GM18861 (cell line): Measurements from ENCODE around the gene PTPN4.

Source experiments
- ATAC-seq: cut with Tn5 transposase; IDR thresholded peaks from one replicate; pipeline ENCODE4 v1.9.1; 2021; ENCODE audit not compliant: unreplicated experiment

PTPN4 gene

DNA sequence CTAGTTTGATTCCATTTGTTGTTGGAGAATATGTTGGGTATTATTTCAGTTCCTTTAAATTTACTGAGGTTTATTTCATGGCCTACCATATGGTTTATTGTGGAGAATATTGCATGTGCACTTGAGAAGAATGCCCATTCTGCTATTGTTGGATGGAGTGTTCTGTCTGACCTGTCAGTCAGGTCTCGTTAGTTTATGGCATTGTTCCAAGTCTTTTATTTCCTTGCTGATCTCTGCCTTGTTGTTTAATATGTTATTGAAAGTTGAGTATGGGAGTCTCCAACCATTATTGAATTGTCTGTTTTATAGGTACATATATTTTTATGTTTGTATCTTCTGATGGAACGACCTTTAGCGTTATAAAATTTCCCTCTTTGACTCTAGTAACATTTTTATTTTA lies 86.3 kb downstream of the PTPN4 start:
- no peak for ATAC-seq

DNA sequence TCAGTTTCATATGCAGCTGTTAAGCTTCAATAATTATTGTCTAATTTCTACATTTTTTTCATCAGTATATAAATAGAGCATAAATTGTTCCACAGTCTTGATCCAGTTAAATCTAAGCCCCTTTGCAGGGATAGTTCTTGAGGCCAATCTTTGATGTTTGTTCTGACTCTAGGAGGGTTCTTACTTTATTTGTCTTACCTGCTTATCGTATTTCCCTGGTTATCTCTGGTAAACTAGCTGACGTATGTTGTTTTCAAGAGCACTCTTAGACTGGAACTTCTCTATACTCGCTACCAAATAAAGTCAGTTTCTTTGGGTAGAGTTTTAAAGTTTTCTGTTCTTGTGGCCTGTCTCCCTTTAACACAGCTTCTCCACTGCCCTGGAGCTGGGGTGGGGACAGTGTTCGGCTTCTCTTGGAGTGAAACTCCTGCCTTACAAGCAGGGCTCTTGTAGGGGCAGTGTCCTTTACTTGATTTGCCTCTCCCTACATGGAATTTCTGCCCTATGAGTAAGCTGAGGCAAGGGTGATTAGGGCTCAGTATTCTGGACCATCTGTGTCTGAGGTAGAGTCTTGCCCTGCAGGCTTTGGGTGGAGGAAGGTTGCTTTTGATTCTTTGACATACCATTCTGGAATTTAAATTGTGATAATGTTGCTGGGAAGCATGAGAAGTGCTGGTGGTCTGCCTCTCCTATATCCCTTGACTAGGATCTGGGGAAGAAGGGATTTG lies 90.3 kb downstream of the PTPN4 start:
- ATAC-seq: no peak

DNA sequence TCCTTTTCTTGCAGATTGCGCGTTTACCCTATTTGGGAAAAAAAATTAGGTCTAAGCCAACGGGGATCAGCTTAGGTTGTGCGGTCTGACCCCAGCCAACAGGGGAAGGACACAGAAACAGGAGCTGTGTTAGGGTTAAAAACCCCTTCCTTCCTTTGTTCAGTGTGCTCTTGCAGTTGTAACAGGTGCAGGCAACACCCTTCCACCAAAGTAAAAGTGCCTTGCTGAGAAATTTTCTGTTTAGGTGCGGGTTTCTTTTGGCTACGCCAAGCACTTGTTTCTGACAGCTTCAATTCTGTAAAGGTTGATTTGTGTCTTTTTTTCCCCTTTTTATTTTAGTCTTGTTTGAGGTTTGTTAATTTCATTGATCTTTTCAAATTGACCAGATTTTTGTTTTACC lies 92.5 kb downstream of the PTPN4 start:
- no peak for ATAC-seq

DNA sequence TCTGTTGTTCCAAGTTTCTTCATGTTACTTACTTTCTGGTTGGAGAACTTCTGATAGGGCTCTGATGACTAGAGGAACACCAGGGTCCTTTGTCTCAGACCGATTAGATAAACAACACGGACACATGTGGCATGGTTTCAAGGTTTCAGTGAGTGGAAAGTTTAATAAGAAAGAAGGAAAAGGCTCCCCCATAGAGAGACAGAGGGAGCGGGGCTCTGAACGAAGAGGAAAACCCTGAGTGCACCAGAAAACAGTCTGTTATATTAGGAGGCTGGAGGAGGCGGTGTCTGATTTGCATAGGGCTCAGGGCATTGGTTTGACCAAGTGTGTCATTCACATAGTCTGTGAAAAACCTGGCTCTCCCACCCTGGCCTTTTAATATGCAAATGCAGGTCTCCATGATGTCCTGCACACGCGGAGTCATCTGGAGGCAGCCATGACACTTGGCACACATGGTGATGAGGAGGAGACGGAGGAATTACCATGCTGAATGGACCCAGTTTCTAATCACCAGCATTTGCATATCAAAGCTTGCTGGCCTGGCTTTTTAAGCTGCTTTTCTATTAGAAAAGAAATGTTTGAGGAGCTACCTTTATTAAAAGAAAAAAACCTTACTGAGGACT lies 94.2 kb downstream of the PTPN4 start:
- no peak for ATAC-seq

DNA sequence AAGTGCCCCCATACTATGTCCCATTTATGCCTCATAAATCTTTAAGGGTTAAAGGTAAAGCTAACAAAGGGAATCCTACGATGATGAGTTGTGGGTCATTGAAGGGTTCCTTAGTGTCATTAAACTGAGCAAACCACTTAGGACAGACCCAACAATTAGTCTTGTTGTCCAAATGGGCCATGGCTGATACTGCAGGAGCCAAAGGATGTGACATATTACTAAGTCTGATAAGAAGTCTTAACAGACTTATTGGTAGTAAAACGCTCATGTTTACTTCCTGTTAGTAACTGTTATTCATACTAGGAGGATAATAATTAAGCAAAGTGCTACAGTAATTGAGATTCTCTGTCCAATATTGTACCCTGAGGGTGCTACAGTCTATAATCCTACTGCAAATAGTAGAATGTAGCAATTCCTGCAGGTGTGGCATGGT lies 96.8 kb downstream of the PTPN4 start:
- ATAC-seq: no peak

DNA sequence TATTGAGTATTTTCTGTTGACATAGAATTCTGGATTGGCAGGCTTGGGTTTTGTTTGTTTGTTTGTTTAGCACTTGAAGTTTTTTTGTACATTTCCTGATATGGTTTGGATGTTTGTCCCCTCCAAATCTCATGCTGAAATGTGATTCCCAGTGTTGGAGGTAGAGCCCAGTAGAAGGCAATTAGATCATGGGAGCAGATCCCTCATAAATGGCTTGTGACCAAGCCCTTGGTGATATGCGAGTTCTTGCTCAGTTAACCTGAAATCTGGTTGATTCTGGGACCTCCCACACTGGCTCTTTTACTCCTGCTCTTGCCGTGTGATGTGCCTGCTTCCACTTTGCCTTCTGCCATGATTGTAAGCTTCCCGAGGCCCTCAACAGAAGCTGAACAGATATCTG lies 98.0 kb downstream of the PTPN4 start:
- no peak for ATAC-seq

DNA sequence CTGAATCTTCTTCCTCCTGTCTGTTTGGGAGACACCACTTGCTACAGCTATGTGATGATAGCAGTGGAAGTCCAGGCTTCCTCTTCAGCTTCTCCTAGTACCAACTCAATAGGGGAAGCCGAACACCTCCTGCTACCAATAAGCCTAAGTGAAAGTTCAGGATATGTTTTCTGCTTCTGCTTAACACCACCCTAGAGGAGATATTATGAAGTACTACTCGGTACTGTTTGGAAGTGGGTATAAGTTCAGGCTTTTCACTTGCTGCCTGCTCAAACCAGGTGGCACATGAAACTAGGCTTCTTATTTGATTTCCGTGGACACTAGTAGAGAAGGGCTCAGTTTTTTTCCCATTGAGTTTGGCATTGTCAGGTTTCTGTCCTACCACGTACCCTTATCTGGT lies 99.8 kb downstream of the PTPN4 start:
- ATAC-seq: no peak

DNA sequence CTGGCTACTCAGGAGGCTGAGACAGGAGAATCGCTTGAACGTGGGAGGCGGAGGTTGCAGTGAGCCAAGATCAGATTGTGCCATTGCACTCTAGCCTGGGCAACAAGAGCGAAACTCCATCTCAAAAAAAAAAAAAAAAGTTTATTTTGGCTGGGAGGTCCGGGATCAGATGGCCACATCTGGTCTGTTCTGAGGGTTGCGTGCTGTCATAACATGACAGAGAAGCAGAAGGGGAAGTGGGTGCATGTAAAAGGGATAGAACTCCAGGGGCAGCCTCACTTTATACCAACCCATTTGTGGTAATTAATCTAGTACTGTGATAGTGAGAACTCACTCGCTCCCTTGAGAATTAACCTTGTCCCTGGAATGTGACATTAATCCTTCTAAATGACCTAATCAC lies 101.2 kb downstream of the PTPN4 start:
- no peak for ATAC-seq

DNA sequence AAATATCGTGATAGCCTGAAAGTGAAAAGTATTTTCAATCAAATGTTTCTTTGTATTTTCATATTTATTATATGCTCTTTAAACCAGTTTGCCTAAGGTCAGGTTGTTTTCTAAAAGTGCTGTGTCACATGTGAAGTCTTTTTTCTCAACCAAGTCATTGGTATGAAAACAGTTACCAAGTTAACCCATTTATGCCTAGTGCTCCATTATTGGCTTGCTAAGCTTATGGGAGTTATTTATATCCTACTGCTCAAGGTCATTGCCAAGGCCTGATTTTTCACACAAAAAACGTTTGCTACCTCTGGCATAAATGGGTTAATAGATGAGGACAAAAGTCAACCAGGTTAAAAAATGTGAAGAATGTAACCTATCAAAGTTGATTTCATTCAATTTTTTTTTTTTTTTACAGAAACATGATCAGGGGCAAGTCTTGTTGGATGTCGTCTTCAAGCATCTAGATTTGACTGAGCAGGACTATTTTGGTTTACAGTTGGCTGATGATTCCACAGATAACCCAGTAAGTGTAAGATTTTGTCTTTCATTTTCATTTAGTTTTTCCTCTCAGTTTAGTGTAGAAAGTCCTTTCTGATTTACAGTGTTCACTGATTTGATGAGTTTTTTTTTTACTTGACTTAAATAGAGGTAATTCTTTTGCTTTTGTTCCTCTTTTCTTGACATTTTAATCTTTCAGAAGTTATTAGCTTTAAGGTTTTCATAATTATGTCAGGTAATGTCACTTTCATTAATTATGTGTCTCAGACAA lies 102.6 kb downstream of the PTPN4 start:
- ATAC-seq: peak; percentile 80

DNA sequence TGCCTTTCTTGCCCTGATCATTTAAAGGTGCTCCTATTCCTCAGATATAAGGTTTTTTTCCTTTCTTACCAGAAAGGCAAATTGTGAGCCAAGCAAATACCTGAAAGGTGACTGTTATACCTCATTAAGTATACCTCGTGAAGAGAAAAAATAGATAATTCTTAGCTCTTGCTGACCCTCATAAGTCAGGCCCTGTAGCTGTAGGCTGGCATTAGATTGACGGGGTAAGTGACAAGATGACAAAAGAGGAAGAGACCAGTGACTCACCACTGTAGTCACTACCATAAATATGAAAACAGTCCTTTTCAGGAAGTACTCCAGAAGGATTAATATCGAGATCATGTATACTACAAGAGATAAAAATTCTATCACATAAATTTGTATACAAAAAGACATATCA lies 104.6 kb downstream of the PTPN4 start:
- peak; percentile 54 for ATAC-seq

DNA sequence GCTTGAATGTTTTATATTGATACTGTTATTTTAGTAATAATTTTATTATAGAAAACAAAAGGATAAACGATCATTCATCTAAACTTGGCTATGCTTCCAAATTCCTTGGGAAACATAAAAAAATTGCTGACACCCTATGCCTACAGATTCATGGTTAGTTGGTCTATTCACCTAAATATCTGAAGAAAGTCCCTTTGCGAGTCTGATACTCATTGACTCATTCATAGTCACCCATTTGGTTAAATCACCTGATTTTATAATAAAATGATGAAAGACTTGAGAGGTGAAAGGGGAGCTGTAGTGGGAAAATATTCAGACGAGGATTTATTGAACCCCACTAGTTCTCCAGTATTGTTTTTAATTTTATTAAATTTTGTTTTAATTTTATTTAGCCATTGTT lies 112.0 kb downstream of the PTPN4 start:
- no peak for ATAC-seq

DNA sequence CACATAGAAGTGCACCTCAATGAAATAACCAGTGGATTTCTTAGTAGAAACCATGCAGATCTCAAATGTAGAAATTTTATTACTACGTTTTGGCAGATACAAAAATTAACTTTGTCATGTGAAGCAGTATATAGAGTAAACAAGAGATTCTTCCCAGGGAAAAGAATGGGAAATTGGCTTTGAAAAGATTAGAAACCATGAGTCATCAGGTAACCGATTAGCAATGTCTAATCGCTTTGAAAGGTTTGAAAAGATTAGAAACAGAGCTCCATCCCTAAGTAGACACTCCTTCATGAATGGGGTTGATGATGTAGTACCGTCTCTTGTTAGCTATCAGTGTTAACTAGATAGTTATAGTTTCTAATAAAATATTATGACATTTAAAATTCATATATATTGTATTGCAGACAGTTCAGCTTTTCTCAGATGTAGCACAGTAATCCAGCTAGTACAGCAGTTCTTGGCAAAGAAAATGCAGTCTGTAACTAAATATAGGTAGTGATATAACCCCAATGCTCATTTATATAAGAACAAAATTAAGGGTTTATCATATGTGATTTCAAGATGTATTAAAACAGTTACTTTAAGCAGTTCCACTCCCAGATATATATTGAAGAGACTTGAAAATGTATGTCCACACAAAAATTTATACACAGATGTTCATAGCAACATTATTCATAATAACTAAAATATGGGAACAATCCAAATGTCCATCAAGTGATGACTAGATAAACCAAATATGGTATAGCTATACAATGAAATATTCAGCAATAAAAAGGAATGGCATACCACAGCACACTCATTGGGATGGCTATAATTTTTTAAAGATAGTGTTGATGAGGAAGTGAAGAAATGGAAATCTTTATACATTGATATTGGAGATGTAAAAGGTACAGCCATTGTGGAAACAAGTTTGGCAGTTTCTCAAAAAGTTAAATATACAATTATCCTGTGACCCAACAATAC lies 113.9 kb downstream of the PTPN4 start:
- no peak for ATAC-seq

DNA sequence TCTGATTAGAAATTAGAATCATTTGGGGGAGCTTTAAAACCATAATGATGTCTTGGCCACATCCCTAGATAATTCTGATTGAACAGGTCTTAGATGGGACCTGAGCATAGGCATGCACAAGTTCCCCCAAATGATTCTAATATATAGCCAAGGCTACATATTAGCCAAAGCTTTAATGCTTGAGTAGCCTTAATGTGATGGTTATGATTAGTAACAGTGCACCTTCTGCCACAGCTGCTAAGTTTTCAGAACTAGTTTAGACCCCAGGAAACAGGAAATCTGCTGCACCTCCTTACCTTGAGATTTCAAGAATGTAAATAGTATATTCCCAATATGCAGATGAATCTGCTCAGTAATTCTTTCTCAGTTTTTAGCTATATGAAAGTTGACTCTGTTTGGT lies 119.8 kb downstream of the PTPN4 start:
- ATAC-seq: peak; percentile 93

DNA sequence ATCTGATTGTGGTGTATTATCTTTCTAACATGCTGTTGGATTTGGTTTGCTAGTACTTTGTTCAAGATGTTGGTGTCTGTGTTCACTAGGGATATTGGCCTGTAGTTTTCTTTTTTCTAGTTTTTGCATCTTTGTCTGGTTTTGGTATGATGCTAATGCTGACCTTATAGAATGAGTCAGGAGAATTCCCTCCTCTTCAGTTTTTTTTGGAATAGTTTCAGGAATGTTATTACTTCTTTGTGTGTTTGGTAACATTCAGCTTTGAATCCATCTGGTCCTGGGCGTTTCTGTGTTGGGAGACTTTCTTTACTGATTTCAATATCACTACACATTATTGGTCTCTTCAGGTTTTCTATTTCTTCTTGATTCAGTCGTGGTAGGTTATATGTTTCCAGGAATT lies 129.0 kb downstream of the PTPN4 start:
- ATAC-seq: no peak

DNA sequence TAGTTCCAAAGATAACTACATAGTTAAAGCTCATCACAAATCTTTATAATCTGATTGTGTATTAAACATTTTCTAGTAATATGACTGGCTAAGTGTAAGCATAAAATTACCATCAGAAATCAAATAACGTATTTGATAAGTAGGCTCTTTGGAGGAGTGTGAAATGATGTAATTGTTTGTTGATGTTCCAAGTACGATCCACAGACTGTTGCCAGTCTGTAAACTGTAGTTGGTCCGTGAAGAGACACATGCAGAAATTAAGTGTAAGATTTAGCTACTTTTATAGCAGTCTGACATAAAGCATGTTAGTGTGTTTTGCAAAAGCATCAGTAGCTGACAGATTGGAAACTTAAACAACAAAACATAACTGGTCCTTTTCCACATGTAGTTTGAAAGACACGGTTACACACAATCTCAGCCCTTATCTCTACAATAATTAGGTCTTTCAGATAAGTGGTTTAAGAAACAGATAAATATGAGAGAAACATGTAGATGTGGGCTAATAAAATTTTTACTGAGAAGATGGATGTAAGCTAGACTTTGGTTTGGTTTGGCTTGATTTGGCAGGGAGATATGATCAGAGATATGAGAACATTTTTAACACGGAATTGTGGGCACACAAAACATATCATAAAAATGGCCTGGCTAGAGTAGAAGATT lies 138.1 kb downstream of the PTPN4 start:
- no peak for ATAC-seq

DNA sequence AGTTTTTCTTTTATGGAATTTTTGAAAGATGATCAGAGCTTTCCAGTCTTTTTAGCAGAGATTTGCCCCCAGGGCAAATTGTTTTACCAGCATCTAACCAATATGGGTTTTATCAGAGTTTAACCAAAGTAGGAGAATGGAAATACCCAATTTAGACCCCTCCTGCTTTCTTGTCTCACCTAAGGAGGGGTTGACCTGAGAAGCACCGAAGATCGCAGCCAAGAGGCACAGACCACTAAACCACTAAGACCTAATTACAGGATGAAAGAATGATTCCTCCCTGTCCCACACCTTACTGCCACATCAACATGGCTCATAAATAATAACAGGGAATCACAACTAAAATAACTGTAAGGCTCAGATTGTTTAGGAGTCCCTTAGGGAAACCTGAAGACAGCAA lies 141.3 kb downstream of the PTPN4 start:
- ATAC-seq: no peak

DNA sequence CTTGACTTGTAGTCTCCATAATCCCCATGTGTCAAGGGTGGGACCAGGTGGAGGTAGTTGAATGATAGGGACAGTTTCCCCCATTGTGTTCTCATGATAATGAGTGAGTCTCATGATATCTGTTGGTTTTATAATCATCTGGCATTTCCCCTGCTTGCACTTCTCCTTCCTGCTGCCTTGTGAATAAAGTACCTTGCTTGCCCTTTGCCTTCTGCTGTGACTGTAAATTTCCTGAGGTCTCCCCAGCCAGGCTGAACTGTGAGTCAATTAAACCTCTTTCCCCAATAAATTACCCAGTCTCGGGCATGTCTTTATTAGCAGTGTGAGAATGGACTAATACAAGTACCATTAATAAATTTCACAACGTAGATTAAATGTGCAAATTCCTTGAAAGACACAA lies 150.8 kb downstream of the PTPN4 start:
- no peak for ATAC-seq

DNA sequence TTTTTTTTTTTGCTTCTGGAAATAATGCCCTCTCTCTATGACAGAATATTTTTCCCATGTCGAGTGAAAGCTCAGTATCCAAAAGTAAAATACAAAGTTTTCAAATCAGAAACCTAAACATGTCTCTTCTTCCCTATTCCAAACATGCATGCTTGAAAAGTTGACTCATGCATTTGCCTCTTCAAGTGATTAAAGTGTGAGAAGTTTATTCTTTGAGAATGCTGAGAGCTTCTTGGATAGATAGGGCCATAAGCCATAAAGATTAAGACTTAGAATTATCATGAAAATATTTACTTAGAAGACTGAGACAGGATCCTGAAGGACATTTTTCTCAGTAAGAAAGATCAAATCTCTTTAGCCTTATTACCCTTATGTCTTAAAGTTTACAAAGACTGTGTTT lies 154.5 kb downstream of the PTPN4 start:
- no peak for ATAC-seq

DNA sequence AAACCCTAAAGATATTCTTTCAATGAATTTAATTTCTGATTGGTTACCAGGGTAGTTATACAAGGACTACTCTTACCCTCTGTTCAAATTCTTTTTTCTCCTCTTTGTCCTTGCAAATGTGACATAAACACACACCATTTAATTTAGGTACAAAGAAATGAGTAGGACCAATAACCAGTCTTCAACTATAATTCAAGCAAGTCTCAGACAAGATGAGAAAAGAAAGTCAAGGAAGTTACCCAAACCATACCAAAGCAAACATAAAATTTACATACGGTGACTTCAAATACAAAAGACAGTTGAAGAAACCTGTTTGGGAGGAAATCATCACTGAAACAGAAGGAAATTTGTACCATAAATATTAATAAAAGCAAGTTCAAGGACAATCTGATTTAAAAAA lies 162.1 kb downstream of the PTPN4 start:
- no peak for ATAC-seq

DNA sequence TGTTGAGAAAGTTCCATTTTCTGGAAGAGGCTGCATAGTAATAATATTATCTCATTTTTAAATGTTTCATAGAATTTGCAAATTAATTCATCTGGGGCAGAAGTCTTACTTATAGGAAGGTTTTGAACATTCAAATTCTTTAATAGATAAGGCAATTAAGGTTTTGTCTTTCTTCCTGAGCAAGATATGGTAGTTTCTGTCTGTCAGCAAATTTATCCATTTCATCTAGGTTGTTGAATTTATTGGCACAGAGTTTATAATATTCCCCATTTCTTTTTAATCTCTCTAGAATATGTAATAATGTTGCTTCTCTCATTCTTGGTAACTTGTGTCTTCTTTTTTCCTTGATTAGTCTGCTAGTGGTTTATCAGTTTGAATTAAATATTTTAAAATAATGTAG lies 163.0 kb downstream of the PTPN4 start:
- no peak for ATAC-seq

DNA sequence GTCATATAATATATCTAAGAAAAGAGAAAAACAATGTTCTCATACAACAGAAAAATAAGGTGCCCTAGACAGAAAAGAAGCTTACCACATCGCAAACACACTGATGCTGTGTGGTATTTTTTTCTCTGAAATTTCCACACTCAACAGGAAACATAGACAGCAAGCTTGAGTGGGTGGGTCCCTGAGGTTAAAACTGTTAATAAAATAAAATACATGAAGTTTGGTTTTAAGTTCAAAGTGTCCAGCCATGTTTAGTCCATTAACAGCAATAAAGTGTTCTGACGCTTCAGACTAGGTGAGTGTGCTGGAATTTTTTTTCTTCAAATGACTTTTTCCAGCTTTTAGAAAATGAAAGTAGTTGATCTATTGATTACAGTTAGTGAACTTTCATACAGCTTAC lies 169.8 kb downstream of the PTPN4 start:
- ATAC-seq: no peak
